IMR-90 (cell line): ENCODE data around the gene FARP1. TPM values are rescaled to one million over a fixed set of nuclear protein-coding genes. Genes with fewer than 3 reads are reported as not detected.

ENCODE experiments used
- ATAC-seq: fragments of 200-7000 bp; cut with Tn5 transposase; 2 replicates; pipeline ENCODE4 v1.9.1; 2020; ENCODE audit warnings: low read depth, mild to moderate bottlenecking, moderate library complexity
- BruUV-seq: library from RNA; stranded (reverse); fragments of 400-500 nt; replicated peaks from 2 replicates; lab custom pipeline; 2021; lab: Mats Ljungman, UMichigan
- CTCF ChIA-PET: fragments of 300-600 bp; formaldehyde crosslinking; extraction: SDS; loops from one replicate; lab custom pipeline; 2021; ENCODE audit warnings: antibody characterized with exemption; lab: Yijun Ruan, JAX
- POLR2A ChIA-PET: fragments of 300-600 bp; sonication (Branson Sonifier 250); formaldehyde crosslinking; loops from one replicate; lab custom pipeline; 2022; ENCODE audit warnings: antibody characterized with exemption; ENCODE audit not compliant: unreplicated experiment; lab: Charles Lee
- DNase-seq: peaks from one replicate; pipeline ENCODE4 v3.0.0; 2013
- H2AFZ ChIP-seq: replicated peaks from 2 replicates; pipeline ENCODE3; 2013; ENCODE audit warnings: low read length, mild to moderate bottlenecking; ENCODE audit not compliant: poor library complexity
- H2AK5ac ChIP-seq: 2 replicates; pipeline ENCODE4 v1.6.1; 2013; ENCODE audit warnings: low read depth, low read length, inconsistent platforms
- H2AK9ac ChIP-seq: replicated peaks from 2 replicates; pipeline ENCODE3; 2013; ENCODE audit warnings: mild to moderate bottlenecking, low read depth, low read length, moderate library complexity; ENCODE audit not compliant: poor library complexity
- H2BK120ac ChIP-seq: 2 replicates; pipeline ENCODE4 v1.6.1; 2013; ENCODE audit warnings: low read depth, low read length, inconsistent platforms
- H2BK15ac ChIP-seq: 3 replicates; pipeline ENCODE4 v1.6.1; 2013; ENCODE audit warnings: low read depth, low read length, inconsistent platforms
- H2BK20ac ChIP-seq: 2 replicates; pipeline ENCODE4 v1.6.1; 2013; ENCODE audit warnings: low read depth, mild to moderate bottlenecking, inconsistent platforms, low read length, moderate library complexity
- H2BK5ac ChIP-seq: 2 replicates; pipeline ENCODE4 v1.6.1; 2013; ENCODE audit warnings: mild to moderate bottlenecking, low read depth, low read length, inconsistent platforms; ENCODE audit not compliant: poor library complexity, severe bottlenecking
- H3K14ac ChIP-seq: replicated peaks from 2 replicates; pipeline ENCODE4 v1.6.1; 2013; ENCODE audit warnings: low read depth, low read length, inconsistent platforms
- H3K18ac ChIP-seq: 2 replicates; pipeline ENCODE4 v1.6.1; 2013; ENCODE audit warnings: low read depth, low read length, control low read depth
- H3K23ac ChIP-seq: 2 replicates; pipeline ENCODE4 v1.6.1; 2013; ENCODE audit warnings: low read depth, low read length, inconsistent platforms
- H3K27ac ChIP-seq: 2 replicates; pipeline ENCODE4 v1.5.1; 2013; ENCODE audit warnings: mild to moderate bottlenecking, control low read depth, low read length; ENCODE audit not compliant: insufficient read depth
- H3K27me3 ChIP-seq: 2 replicates; pipeline ENCODE4 v1.6.1; 2013; ENCODE audit warnings: low read length; ENCODE audit not compliant: control insufficient read depth, insufficient read depth
- H3K36me3 ChIP-seq: 2 replicates; pipeline ENCODE4 v1.6.1; 2013; ENCODE audit warnings: low read length, mixed read lengths; ENCODE audit not compliant: control insufficient read depth, insufficient read depth
- H3K4ac ChIP-seq: 2 replicates; pipeline ENCODE4 v1.6.1; 2013; ENCODE audit warnings: low read depth, low read length, inconsistent platforms
- H3K4me1 ChIP-seq: 2 replicates; pipeline ENCODE4 v1.6.1; 2013; ENCODE audit warnings: low read length, mixed read lengths; ENCODE audit not compliant: control insufficient read depth, insufficient read depth
- H3K4me2 ChIP-seq: 2 replicates; pipeline ENCODE4 v1.6.1; 2013; ENCODE audit warnings: low read depth, mild to moderate bottlenecking, control low read depth, low read length, moderate library complexity
- H3K4me3 ChIP-seq: 2 replicates; pipeline ENCODE4 v1.5.1; 2013; ENCODE audit warnings: low read depth, mild to moderate bottlenecking, control low read depth, low read length, moderate library complexity; ENCODE audit not compliant: insufficient read depth
- H3K56ac ChIP-seq: 2 replicates; pipeline ENCODE4 v1.6.1; 2013; ENCODE audit warnings: low read length, inconsistent platforms; ENCODE audit not compliant: insufficient read depth; ENCODE audit errors: extremely low read depth
- H3K79me1 ChIP-seq, 2 experiments: 2 replicates each; pipeline ENCODE4 v1.6.1; 2013; ENCODE audit warnings: low read length in 2 of 2, inconsistent platforms in 1 of 2, low read depth in 1 of 2
- H3K9ac ChIP-seq: 2 replicates; pipeline ENCODE4 v1.6.1; 2013; ENCODE audit warnings: low read depth, low read length, control low read depth
- H3K9me1 ChIP-seq: 2 replicates; pipeline ENCODE4 v1.6.1; 2013; ENCODE audit warnings: low read length, inconsistent platforms; ENCODE audit not compliant: insufficient read depth
- H3K9me3 ChIP-seq: 2 replicates; pipeline ENCODE4 v1.6.1; 2013; ENCODE audit warnings: low read length; ENCODE audit not compliant: control insufficient read depth, insufficient read depth
- H4K20me1 ChIP-seq: 2 replicates; pipeline ENCODE4 v1.6.1; 2013; ENCODE audit warnings: low read length, inconsistent platforms; ENCODE audit not compliant: insufficient read depth
- H4K5ac ChIP-seq: 2 replicates; pipeline ENCODE4 v1.6.1; 2013; ENCODE audit warnings: mild to moderate bottlenecking, low read depth, low read length, control low read depth
- H4K8ac ChIP-seq, 2 experiments: 2 replicates each; pipeline ENCODE4 v1.6.1; 2013; ENCODE audit warnings: low read depth in 2 of 2, low read length in 2 of 2, control low read depth in 1 of 2, inconsistent platforms in 1 of 2
- H4K91ac ChIP-seq: 2 replicates; pipeline ENCODE4 v1.6.1; 2013; ENCODE audit warnings: low read depth, low read length, inconsistent platforms; ENCODE audit not compliant: insufficient read depth
- BHLHE40 ChIP-seq: fragments of 150-350 bp; IDR thresholded peaks from 2 replicates; pipeline ENCODE4 v1.6.1; 2016; ENCODE audit warnings: mild to moderate bottlenecking, low read depth, low read length
- CEBPB ChIP-seq: IDR thresholded peaks from 2 replicates; pipeline ENCODE4 v1.6.1; 2012; ENCODE audit warnings: low read depth, low read length, improper control_type of control experiment
- CHD1 ChIP-seq: IDR thresholded peaks from 2 replicates; pipeline ENCODE4 v1.6.1; 2012; ENCODE audit warnings: low read depth, low read length, improper control_type of control experiment
- FOS ChIP-seq: fragments of 150-350 bp; IDR thresholded peaks from 2 replicates; pipeline ENCODE4 v1.6.1; 2016; ENCODE audit warnings: low read depth, low read length
- MAFK ChIP-seq: IDR thresholded peaks from 2 replicates; pipeline ENCODE4 v1.6.1; 2012; ENCODE audit warnings: low read depth, low read length, improper control_type of control experiment
- MAZ ChIP-seq: IDR thresholded peaks from 2 replicates; pipeline ENCODE4 v1.6.1; 2012; ENCODE audit warnings: low read depth, mild to moderate bottlenecking, low read length, improper control_type of control experiment, moderate library complexity, borderline replicate concordance
- POLR2A ChIP-seq: IDR thresholded peaks from 2 replicates; pipeline ENCODE4 v1.6.1; 2012; ENCODE audit warnings: mild to moderate bottlenecking, low read depth, low read length
- RCOR1 ChIP-seq: IDR thresholded peaks from 2 replicates; pipeline ENCODE4 v1.6.1; 2012; ENCODE audit warnings: mild to moderate bottlenecking, low read length, improper control_type of control experiment; ENCODE audit not compliant: insufficient replicate concordance
- RFX5 ChIP-seq: IDR thresholded peaks from 2 replicates; pipeline ENCODE4 v1.8.0; 2012; ENCODE audit warnings: low read depth, mild to moderate bottlenecking, low read length, moderate library complexity
- SMC3 ChIP-seq: fragments of 150-350 bp; IDR thresholded peaks from 2 replicates; pipeline ENCODE4 v1.6.1; 2016; ENCODE audit warnings: low read depth, mild to moderate bottlenecking, antibody characterized with exemption, low read length, moderate library complexity
- WGBS, 2 experiments: methylation state at CpG; one replicate each; pipeline versions ENCODE4 v1.1.5 to v1.1.7; 2013; ENCODE audit warnings: missing lambda C conversion rate in 2 of 2; ENCODE audit not compliant: insufficient read length in 1 of 2; ENCODE audit errors: extremely low coverage in 2 of 2; 5-methylcytosine and 5-hydroxymethylcytosine counted together
- dilution Hi-C: fragments of 300-500 bp; cut with HindIII; formaldehyde crosslinking; loops from one replicate; pipeline ENCODE4 v1.14.3; 2018; ENCODE audit warnings: low sequenced_read_pairs; ENCODE audit not compliant: unreplicated experiment
- in situ Hi-C: fragments of 300-500 bp; cut with MboI; formaldehyde crosslinking; loops from 3 replicates; pipeline ENCODE4 v1.14.3; 2019; ENCODE audit warnings: low sequenced_read_pairs, inconsistent platforms, mixed read lengths
- intact Hi-C: fragments of 100-400 bp; cut with micrococcal nuclease; formaldehyde crosslinking; loops from 2 replicates; pipeline ENCODE4 v1.10.0; 2022
- polyA plus RNA-seq, 3 experiments: library from polyadenylated mRNA; depleted of rRNA; stranded (reverse); fragments of >200 nt; gene quantifications; 2 replicates each; pipeline ENCODE4 v1.2.3, GENCODE V29; 2012; ENCODE audit warnings: low replicate concordance in 1 of 3
- total RNA-seq: library from RNA; depleted of rRNA; stranded (reverse); fragments of >200 nt; gene quantifications from 2 replicates; pipeline ENCODE4 v1.2.3, GENCODE V29; 2012
- TF ChIP-seq, protein P1 (sequence below): conservative IDR thresholded peaks from 2 replicates; pipeline ENCODE4 v1.5.1; 2012; ENCODE audit warnings: mild to moderate bottlenecking, low read depth, low read length, improper control_type of control experiment

FARP1 gene
- total and polyA plus RNA-seq, 2 of the 4 experiments (the other 2 are of a cell fraction): 39.6 to 57.0 TPM

- H2AK5ac ChIP-seq: no peak overlapping the region
- H4K20me1 ChIP-seq: peaks cover 24% of the 10 kb centered on the region
- ChIA-PET CTCF (interaction anchor here (0.7 to 1.0 kb wide), 2 partner anchors 24 to 60 kb away, joined by 3 read pairs; no protein-coding TSS in a partner anchor), POLR2A (no interaction called here)
- peaks cover 11% of the 10 kb centered on the region for H3K36me3 ChIP-seq
- TF ChIP-seq SMC3 (no peak), POLR2A (no peak), RCOR1 (no peak), MAFK (no peak), BHLHE40 (no peak), FOS (no peak), RFX5 (no peak), MAZ (no peak), CEBPB (no peak), CHD1 (no peak)
- TF ChIP-seq, protein P1, sequence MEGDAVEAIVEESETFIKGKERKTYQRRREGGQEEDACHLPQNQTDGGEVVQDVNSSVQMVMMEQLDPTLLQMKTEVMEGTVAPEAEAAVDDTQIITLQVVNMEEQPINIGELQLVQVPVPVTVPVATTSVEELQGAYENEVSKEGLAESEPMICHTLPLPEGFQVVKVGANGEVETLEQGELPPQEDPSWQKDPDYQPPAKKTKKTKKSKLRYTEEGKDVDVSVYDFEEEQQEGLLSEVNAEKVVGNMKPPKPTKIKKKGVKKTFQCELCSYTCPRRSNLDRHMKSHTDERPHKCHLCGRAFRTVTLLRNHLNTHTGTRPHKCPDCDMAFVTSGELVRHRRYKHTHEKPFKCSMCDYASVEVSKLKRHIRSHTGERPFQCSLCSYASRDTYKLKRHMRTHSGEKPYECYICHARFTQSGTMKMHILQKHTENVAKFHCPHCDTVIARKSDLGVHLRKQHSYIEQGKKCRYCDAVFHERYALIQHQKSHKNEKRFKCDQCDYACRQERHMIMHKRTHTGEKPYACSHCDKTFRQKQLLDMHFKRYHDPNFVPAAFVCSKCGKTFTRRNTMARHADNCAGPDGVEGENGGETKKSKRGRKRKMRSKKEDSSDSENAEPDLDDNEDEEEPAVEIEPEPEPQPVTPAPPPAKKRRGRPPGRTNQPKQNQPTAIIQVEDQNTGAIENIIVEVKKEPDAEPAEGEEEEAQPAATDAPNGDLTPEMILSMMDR: no peak
- H3K9ac ChIP-seq: no peak overlapping the region
- H2AFZ ChIP-seq: no peak overlapping the region
- H3K27ac ChIP-seq: no peak overlapping the region; the same call in 1 of the 2 replicates
- DNase-seq: no peak
- BruUV-seq: no TSS peak
- peaks cover 56 to 87% of the 10 kb centered on the region in 2 experiments for H3K79me1 ChIP-seq
- H2BK120ac ChIP-seq: no peak overlapping the region
- no peak overlapping the region for H3K4me2 ChIP-seq
- H3K23ac ChIP-seq: no peak overlapping the region
- no peak overlapping the region for H2BK5ac ChIP-seq
- no peak overlapping the region for H4K8ac ChIP-seq
- no peak overlapping the region for H3K56ac ChIP-seq
- H3K9me1 ChIP-seq: peaks cover 25% of the 10 kb centered on the region
- H3K4me3 ChIP-seq: no peak overlapping the region
- H3K4me1 ChIP-seq: peaks cover 3% of the 10 kb centered on the region; the same call in 1 of the 2 replicates
- dilution Hi-C loops: no loop called here
- H4K91ac ChIP-seq: no peak overlapping the region
- H2BK15ac ChIP-seq: no peak overlapping the region
- H3K4ac ChIP-seq: no peak overlapping the region
- ATAC-seq: no peak
- no peak overlapping the region for H4K5ac ChIP-seq
- in situ Hi-C loops: no loop called here
- 100% methylated on average over 1 of the region's 8 CpGs; no CpG with 5 or more reads in 1 of the 2 experiments for WGBS, 2 experiments
- H3K18ac ChIP-seq: no peak overlapping the region; the same call in 1 of the 2 replicates
- no peak overlapping the region for H2BK20ac ChIP-seq
- no peaks in the 10 kb centered on the region for H3K27me3 ChIP-seq
- intact Hi-C loops: no loop called here
- no peak overlapping the region for H3K14ac ChIP-seq
- no peaks in the 10 kb centered on the region for H3K9me3 ChIP-seq
- H2AK9ac ChIP-seq: no peak overlapping the region
Measured at GRCh38 chr13:98339684-98340425, 197.0 kb downstream of the FARP1 start.
